WTC11 (cell line): ENCODE data around the gene PMAIP1. TPM values are rescaled to one million over a fixed set of nuclear protein-coding genes. Genes with fewer than 3 reads are reported as not detected.

Experiments
- ATAC-seq: fragments of 200-7000 bp; cut with Tn5 transposase; 2 replicates; pipeline ENCODE4 v1.10.0; 2021; ENCODE audit warnings: mild to moderate bottlenecking, moderate library complexity
- CTCF ChIA-PET: fragments of 300-600 bp; sonication (Branson Sonifier 250); formaldehyde crosslinking; loops from one replicate; lab custom pipeline; 2021; ENCODE audit warnings: antibody characterized with exemption; lab: Charles Lee
- POLR2A ChIA-PET: fragments of 350-600 bp; sonication (Branson Sonifier 250); formaldehyde crosslinking; loops from one replicate; lab custom pipeline; 2021; ENCODE audit warnings: antibody characterized with exemption; lab: Charles Lee
- DNase-seq: peaks from one replicate; pipeline ENCODE4 v3.0.0; 2021; ENCODE audit warnings: low spot score
- H3K27ac Mint-ChIP-seq: 2 replicates; pipeline ENCODE4 v1.8.0; 2021; ENCODE audit warnings: mixed read lengths
- H3K27me3 Mint-ChIP-seq: 2 replicates; pipeline ENCODE4 v1.8.0; 2021; ENCODE audit warnings: low read depth, mild to moderate bottlenecking, moderate library complexity, mixed read lengths
- H3K36me3 Mint-ChIP-seq: 2 replicates; pipeline ENCODE4 v1.8.0; 2021; ENCODE audit warnings: mixed read lengths
- H3K4me1 Mint-ChIP-seq: 2 replicates; pipeline ENCODE4 v1.8.0; 2022; ENCODE audit warnings: mixed read lengths
- H3K4me3 Mint-ChIP-seq: 2 replicates; pipeline ENCODE4 v1.8.0; 2021; ENCODE audit warnings: mild to moderate bottlenecking, moderate library complexity, mixed read lengths
- H3K9me3 Mint-ChIP-seq: 2 replicates; pipeline ENCODE4 v1.8.0; 2021; ENCODE audit warnings: mixed read lengths
- CBFB ChIP-seq: sonication (generic); formaldehyde crosslinking; IDR thresholded peaks from 2 replicates; pipeline ENCODE4 v1.8.1; 2022; ENCODE audit warnings: mild to moderate bottlenecking, low read depth, missing genetic modification reagents
- EMX1 ChIP-seq: fragments of 250-450 bp; sonication (Bioruptor Pico); IDR thresholded peaks from 2 replicates; pipeline ENCODE4 v1.8.0; 2021; ENCODE audit warnings: mild to moderate bottlenecking
- GRHL2 ChIP-seq: fragments of 250-450 bp; sonication (Bioruptor Pico); IDR thresholded peaks from 2 replicates; pipeline ENCODE4 v1.8.0; 2022; ENCODE audit warnings: mild to moderate bottlenecking, moderate library complexity; ENCODE audit not compliant: insufficient replicate concordance, severe bottlenecking
- NFE2L1 ChIP-seq: sonication (generic); formaldehyde crosslinking; IDR thresholded peaks from 2 replicates; pipeline ENCODE4 v1.8.1; 2023; ENCODE audit warnings: missing genetic modification reagents
- SOX15 ChIP-seq: fragments of 250-450 bp; sonication (Bioruptor Pico); IDR thresholded peaks from 2 replicates; pipeline ENCODE4 v1.9.0; 2021; ENCODE audit warnings: mild to moderate bottlenecking
- USF1 ChIP-seq: sonication (generic); formaldehyde crosslinking; IDR thresholded peaks from 2 replicates; pipeline ENCODE4 v1.8.0; 2022; ENCODE audit warnings: mild to moderate bottlenecking, missing genetic modification reagents
- ZBTB21 ChIP-seq: sonication (generic); formaldehyde crosslinking; IDR thresholded peaks from 2 replicates; pipeline ENCODE4 v1.8.1; 2023; ENCODE audit warnings: mild to moderate bottlenecking, missing genetic modification reagents, borderline replicate concordance
- ZNF138 ChIP-seq: sonication (generic); formaldehyde crosslinking; conservative IDR thresholded peaks from 2 replicates; pipeline ENCODE4 v1.8.1; 2022; ENCODE audit warnings: mild to moderate bottlenecking, moderate library complexity, missing genetic modification reagents
- ZNF263 ChIP-seq: sonication (generic); formaldehyde crosslinking; IDR thresholded peaks from 2 replicates; pipeline ENCODE4 v1.8.1; 2022; ENCODE audit warnings: low read depth, mild to moderate bottlenecking, moderate library complexity, missing genetic modification reagents
- ZNF416 ChIP-seq: fragments of 250-450 bp; sonication (Bioruptor Pico); IDR thresholded peaks from 2 replicates; pipeline ENCODE4 v1.9.0; 2021; ENCODE audit warnings: mild to moderate bottlenecking, inconsistent platforms
- ZNF671 ChIP-seq: fragments of 250-450 bp; sonication (Bioruptor Pico); IDR thresholded peaks from 2 replicates; pipeline ENCODE4 v1.8.0; 2021; ENCODE audit warnings: mild to moderate bottlenecking
- total RNA-seq: library from RNA; stranded (reverse); gene quantifications from 3 replicates; pipeline ENCODE4 v1.2.3, GENCODE V29; 2021
- TF ChIP-seq, protein P1 (sequence below): sonication (generic); formaldehyde crosslinking; IDR thresholded peaks from 2 replicates; pipeline ENCODE4 v1.8.0; 2022; ENCODE audit warnings: missing genetic modification reagents
- TF ChIP-seq, protein P2 (sequence below): sonication (generic); formaldehyde crosslinking; IDR thresholded peaks from 2 replicates; pipeline ENCODE4 v1.8.1; 2023; ENCODE audit warnings: mild to moderate bottlenecking, missing genetic modification reagents, borderline replicate concordance
- TF ChIP-seq, protein P3 (sequence below): sonication (generic); formaldehyde crosslinking; IDR thresholded peaks from 2 replicates; pipeline ENCODE4 v1.8.1; 2023; ENCODE audit warnings: mild to moderate bottlenecking, missing genetic modification reagents, moderate library complexity
- TF ChIP-seq, protein P4 (sequence below): sonication (generic); formaldehyde crosslinking; IDR thresholded peaks from 2 replicates; pipeline ENCODE4 v1.8.1; 2023; ENCODE audit warnings: mild to moderate bottlenecking, missing genetic modification reagents
- TF ChIP-seq, protein P5 (sequence below): sonication (generic); formaldehyde crosslinking; IDR thresholded peaks from 2 replicates; pipeline ENCODE4 v1.8.0; 2022; ENCODE audit warnings: mild to moderate bottlenecking, missing genetic modification reagents

PMAIP1 gene
- total RNA-seq, 1 experiment from 2014 or later: 152 TPM

GRCh38 chr18:59941331-59941730 lies 41.5 kb downstream of the PMAIP1 start (continued):
- TF ChIP-seq, protein P1, sequence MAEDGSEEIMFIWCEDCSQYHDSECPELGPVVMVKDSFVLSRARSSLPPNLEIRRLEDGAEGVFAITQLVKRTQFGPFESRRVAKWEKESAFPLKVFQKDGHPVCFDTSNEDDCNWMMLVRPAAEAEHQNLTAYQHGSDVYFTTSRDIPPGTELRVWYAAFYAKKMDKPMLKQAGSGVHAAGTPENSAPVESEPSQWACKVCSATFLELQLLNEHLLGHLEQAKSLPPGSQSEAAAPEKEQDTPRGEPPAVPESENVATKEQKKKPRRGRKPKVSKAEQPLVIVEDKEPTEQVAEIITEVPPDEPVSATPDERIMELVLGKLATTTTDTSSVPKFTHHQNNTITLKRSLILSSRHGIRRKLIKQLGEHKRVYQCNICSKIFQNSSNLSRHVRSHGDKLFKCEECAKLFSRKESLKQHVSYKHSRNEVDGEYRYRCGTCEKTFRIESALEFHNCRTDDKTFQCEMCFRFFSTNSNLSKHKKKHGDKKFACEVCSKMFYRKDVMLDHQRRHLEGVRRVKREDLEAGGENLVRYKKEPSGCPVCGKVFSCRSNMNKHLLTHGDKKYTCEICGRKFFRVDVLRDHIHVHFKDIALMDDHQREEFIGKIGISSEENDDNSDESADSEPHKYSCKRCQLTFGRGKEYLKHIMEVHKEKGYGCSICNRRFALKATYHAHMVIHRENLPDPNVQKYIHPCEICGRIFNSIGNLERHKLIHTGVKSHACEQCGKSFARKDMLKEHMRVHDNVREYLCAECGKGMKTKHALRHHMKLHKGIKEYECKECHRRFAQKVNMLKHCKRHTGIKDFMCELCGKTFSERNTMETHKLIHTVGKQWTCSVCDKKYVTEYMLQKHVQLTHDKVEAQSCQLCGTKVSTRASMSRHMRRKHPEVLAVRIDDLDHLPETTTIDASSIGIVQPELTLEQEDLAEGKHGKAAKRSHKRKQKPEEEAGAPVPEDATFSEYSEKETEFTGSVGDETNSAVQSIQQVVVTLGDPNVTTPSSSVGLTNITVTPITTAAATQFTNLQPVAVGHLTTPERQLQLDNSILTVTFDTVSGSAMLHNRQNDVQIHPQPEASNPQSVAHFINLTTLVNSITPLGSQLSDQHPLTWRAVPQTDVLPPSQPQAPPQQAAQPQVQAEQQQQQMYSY (CRISPR knock-in tag): no peak
- TF ChIP-seq, all 79 proteins: peak for 0

GRCh38 chr18:59942601-59943000 lies 42.8 kb downstream of the PMAIP1 start:
- no peak overlapping the region for H3K27ac Mint-ChIP-seq
- no peaks in the 10 kb centered on the region for H3K36me3 Mint-ChIP-seq
- ChIA-PET POLR2A (no interaction called here), CTCF (interaction anchor here (0.5 kb wide), 1 partner anchor 645 kb away, joined by 3 read pairs; no protein-coding TSS in a partner anchor)
- H3K27me3 Mint-ChIP-seq: no peaks in the 10 kb centered on the region
- H3K9me3 Mint-ChIP-seq: no peaks in the 10 kb centered on the region
- H3K4me1 Mint-ChIP-seq: peaks cover 3% of the 10 kb centered on the region
- TF ChIP-seq ZNF263 (CRISPR knock-in tag) (no peak), ZBTB21 (CRISPR knock-in tag) (no peak), EMX1 (no peak)
- TF ChIP-seq, protein P2, sequence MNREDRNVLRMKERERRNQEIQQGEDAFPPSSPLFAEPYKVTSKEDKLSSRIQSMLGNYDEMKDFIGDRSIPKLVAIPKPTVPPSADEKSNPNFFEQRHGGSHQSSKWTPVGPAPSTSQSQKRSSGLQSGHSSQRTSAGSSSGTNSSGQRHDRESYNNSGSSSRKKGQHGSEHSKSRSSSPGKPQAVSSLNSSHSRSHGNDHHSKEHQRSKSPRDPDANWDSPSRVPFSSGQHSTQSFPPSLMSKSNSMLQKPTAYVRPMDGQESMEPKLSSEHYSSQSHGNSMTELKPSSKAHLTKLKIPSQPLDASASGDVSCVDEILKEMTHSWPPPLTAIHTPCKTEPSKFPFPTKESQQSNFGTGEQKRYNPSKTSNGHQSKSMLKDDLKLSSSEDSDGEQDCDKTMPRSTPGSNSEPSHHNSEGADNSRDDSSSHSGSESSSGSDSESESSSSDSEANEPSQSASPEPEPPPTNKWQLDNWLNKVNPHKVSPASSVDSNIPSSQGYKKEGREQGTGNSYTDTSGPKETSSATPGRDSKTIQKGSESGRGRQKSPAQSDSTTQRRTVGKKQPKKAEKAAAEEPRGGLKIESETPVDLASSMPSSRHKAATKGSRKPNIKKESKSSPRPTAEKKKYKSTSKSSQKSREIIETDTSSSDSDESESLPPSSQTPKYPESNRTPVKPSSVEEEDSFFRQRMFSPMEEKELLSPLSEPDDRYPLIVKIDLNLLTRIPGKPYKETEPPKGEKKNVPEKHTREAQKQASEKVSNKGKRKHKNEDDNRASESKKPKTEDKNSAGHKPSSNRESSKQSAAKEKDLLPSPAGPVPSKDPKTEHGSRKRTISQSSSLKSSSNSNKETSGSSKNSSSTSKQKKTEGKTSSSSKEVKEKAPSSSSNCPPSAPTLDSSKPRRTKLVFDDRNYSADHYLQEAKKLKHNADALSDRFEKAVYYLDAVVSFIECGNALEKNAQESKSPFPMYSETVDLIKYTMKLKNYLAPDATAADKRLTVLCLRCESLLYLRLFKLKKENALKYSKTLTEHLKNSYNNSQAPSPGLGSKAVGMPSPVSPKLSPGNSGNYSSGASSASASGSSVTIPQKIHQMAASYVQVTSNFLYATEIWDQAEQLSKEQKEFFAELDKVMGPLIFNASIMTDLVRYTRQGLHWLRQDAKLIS (CRISPR knock-in tag): no peak
- TF ChIP-seq, protein P3, sequence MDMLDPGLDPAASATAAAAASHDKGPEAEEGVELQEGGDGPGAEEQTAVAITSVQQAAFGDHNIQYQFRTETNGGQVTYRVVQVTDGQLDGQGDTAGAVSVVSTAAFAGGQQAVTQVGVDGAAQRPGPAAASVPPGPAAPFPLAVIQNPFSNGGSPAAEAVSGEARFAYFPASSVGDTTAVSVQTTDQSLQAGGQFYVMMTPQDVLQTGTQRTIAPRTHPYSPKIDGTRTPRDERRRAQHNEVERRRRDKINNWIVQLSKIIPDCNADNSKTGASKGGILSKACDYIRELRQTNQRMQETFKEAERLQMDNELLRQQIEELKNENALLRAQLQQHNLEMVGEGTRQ (CRISPR knock-in tag): no peak
- TF ChIP-seq, protein P4, sequence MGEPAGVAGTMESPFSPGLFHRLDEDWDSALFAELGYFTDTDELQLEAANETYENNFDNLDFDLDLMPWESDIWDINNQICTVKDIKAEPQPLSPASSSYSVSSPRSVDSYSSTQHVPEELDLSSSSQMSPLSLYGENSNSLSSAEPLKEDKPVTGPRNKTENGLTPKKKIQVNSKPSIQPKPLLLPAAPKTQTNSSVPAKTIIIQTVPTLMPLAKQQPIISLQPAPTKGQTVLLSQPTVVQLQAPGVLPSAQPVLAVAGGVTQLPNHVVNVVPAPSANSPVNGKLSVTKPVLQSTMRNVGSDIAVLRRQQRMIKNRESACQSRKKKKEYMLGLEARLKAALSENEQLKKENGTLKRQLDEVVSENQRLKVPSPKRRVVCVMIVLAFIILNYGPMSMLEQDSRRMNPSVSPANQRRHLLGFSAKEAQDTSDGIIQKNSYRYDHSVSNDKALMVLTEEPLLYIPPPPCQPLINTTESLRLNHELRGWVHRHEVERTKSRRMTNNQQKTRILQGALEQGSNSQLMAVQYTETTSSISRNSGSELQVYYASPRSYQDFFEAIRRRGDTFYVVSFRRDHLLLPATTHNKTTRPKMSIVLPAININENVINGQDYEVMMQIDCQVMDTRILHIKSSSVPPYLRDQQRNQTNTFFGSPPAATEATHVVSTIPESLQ (CRISPR knock-in tag): no peak
- DNase-seq (no peak), ATAC-seq (no peak)
- no peak overlapping the region for H3K4me3 Mint-ChIP-seq

DNA sequence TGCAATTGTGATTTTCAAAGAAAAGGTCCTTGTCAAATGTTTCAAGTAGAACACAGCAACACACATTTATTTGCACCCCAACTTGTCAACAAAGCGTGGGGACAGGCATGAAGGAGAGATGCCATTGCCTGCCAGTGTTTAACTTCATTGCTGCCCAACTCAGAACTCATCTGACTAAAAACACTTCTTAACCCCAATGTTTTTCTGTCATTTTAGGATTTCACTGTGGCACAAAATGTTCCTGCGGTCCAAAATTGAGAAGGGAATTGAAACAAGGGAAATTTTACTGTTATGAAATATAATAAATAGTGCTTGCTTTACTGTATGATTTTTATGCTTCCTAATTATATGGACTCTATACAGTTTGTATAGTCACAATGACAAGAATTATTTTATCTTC lies 45.7 kb downstream of the PMAIP1 start:
- no peak for ATAC-seq
- ChIA-PET CTCF (no interaction called here), POLR2A (no interaction called here)
- H3K36me3 Mint-ChIP-seq: no peaks in the 10 kb centered on the region
- no peaks in the 10 kb centered on the region for H3K9me3 Mint-ChIP-seq
- no peaks in the 10 kb centered on the region for H3K4me1 Mint-ChIP-seq
- H3K27ac Mint-ChIP-seq: no peak overlapping the region
- no peak for DNase-seq
- no peak overlapping the region for H3K4me3 Mint-ChIP-seq
- no peaks in the 10 kb centered on the region for H3K27me3 Mint-ChIP-seq
- no peak for TF ChIP-seq CBFB (CRISPR knock-in tag)
- TF ChIP-seq ZNF138 (CRISPR knock-in tag): no peak
- no peak for TF ChIP-seq NFE2L1
- TF ChIP-seq, protein P5, sequence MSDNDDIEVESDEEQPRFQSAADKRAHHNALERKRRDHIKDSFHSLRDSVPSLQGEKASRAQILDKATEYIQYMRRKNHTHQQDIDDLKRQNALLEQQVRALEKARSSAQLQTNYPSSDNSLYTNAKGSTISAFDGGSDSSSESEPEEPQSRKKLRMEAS (CRISPR knock-in tag): no peak
- no peak for TF ChIP-seq SOX15 (CRISPR knock-in tag)
- TF ChIP-seq, protein P1 (CRISPR knock-in tag): no peak
- TF ChIP-seq USF1 (CRISPR knock-in tag): no peak
- no peak for TF ChIP-seq ZNF671
- no peak for TF ChIP-seq EMX1
- no peak for TF ChIP-seq ZNF416
- no peak for TF ChIP-seq GRHL2 (CRISPR knock-in tag)
